HG03135 (cell line): Measurements from ENCODE around the gene OR2V2.

Experiments
- ATAC-seq: cut with Tn5 transposase; IDR thresholded peaks from one replicate; pipeline ENCODE4 v1.9.1; 2021; ENCODE audit warnings: mild to moderate bottlenecking, moderate library complexity; ENCODE audit not compliant: unreplicated experiment

Gene OR2V2

DNA sequence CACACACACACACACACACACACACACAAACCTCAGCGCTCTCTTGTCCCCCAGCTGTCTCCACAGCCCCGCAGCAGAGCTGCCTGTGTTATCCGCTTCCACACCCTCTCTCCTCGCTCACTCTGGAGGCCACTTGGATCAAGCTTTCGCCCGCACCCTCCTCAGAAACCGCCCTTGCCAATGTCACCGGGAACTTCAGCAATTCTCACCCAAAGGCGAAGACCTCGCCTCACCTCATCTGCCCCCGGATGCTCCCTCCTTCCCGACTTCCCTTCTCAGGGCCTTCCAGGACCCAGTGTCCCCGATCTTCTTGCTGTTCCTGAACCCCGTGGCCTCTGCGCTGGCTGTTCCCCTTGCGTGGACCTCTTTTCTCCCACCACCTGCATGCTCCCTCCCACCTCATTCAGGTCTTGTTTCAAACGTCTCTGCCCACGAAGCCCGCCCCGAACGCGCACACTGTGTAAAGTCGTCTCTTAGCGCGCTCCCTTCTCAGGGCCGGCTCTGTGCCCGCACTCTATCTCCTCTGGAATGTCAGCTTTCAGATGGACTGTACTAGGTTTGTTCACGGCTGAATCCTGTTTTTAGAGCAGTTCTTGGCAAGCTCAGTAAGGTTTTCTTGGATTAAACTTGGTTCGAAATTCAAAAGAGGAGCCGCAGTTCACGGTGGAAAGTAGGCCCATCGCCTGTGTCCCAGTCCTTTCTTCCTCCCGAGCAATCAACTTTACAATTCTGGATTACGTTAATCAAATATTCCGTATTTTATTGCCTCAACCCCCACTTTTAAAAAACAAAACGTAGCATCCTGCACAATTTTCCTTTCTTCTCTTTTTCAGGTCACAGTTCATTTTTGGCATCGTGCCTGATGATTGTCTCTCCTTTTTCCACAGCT lies 58.6 kb downstream of the OR2V2 start:
- ATAC-seq = no peak

- no peak for ATAC-seq
Observed at GRCh38 chr5:181207214-181207959, 60.0 kb downstream of the OR2V2 start.

DNA sequence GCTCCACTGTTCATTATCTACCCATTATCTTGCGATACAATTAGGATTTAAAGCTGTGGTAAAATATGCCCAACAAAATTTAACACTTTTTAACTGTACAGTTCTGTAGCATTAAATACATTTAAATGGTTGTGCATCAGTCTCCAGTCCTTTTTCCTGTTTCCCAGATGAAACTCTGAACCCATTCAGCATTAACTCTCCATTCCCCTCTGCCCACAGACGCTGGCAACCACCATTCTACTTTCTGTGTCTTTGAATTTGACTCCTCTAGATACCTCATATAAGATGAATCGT lies 60.5 kb downstream of the OR2V2 start:
- ATAC-seq = no peak
